ENCODE data around the gene CKMT2.

Gene CKMT2

GRCh38 chr5:81219389-81219788 is 13.7 kb upstream of the CKMT2 start:
- DNase-seq, result no peak

- DNase-seq, result no peak
Measured at GRCh38 chr5:81222285-81222684, 10.8 kb upstream of the CKMT2 start.

- no peak for DNase-seq
Measured at GRCh38 chr5:81225463-81225862, 7.7 kb upstream of the CKMT2 start.

GRCh38 chr5:81226286-81226685 is 6.8 kb upstream of the CKMT2 start:
- no peak for DNase-seq

- DNase-seq, result no peak
Measured at GRCh38 chr5:81226949-81227348, 6.2 kb upstream of the CKMT2 start.

- no peak for DNase-seq
Measured at GRCh38 chr5:81228084-81228483, 5.0 kb upstream of the CKMT2 start.

GRCh38 chr5:81230416-81230815 is 2.7 kb upstream of the CKMT2 start:
- DNase-seq, result no peak

- DNase-seq, result no peak
Measured at GRCh38 chr5:81232464-81233079, 550 bp upstream of the CKMT2 start.

- DNase-seq, result no peak
Measured at GRCh38 chr5:81234299-81234698, 1.2 kb downstream of the CKMT2 start.

GRCh38 chr5:81234801-81235200 is 1.7 kb downstream of the CKMT2 start:
- DNase-seq, result no peak

GRCh38 chr5:81235287-81236072 is 2.4 kb downstream of the CKMT2 start:
- DNase-seq, result no peak

- DNase-seq, result no peak
Measured at GRCh38 chr5:81238460-81238859, 5.3 kb downstream of the CKMT2 start.

GRCh38 chr5:81239613-81240012 is 6.5 kb downstream of the CKMT2 start:
- no peak for DNase-seq

GRCh38 chr5:81241001-81241400 is 7.9 kb downstream of the CKMT2 start:
- DNase-seq, result no peak

GRCh38 chr5:81241961-81242648 is 9.0 kb downstream of the CKMT2 start:
- no peak for DNase-seq

- no peak for DNase-seq
Measured at GRCh38 chr5:81242906-81243436, 9.8 kb downstream of the CKMT2 start.

- no peak for DNase-seq
Measured at GRCh38 chr5:81244451-81244850, 11.3 kb downstream of the CKMT2 start.

- no peak for DNase-seq
Measured at GRCh38 chr5:81245871-81246235, 12.7 kb downstream of the CKMT2 start.

- no peak for DNase-seq
Measured at GRCh38 chr5:81246697-81247096, 13.6 kb downstream of the CKMT2 start.

- DNase-seq, result no peak
Measured at GRCh38 chr5:81247441-81247972, 14.4 kb downstream of the CKMT2 start.

- DNase-seq, result no peak
Measured at GRCh38 chr5:81249240-81249639, 16.1 kb downstream of the CKMT2 start.

- DNase-seq, result no peak
Measured at GRCh38 chr5:81250004-81250403, 16.9 kb downstream of the CKMT2 start.

- no peak for DNase-seq
Measured at GRCh38 chr5:81251922-81252321, 18.8 kb downstream of the CKMT2 start.

- DNase-seq, result no peak
Measured at GRCh38 chr5:81252904-81253303, 19.8 kb downstream of the CKMT2 start.
